Transverse colon (tissue), 4 donors: ENCODE measurements around the gene PTPRC. TPM values are rescaled to one million over a fixed set of nuclear protein-coding genes. Genes with fewer than 3 reads are reported as not detected.

Experiments used
- DNase-seq: peaks from one replicate; pipeline ENCODE4 v3.0.0-alpha.2; 2019
- H3K27ac ChIP-seq, 4 donors: fragments of 200-600 bp; sonication (generic); 2 replicates each; pipeline ENCODE4 v1.5.1; 2016 to 2018; ENCODE audit warnings: inconsistent platforms in 4 of 4
- H3K27me3 ChIP-seq: fragments of 200-600 bp; sonication (generic); 2 replicates; pipeline ENCODE4 v1.5.1; 2017; ENCODE audit warnings: inconsistent platforms
- H3K36me3 ChIP-seq, 4 donors: fragments of 200-600 bp; sonication (generic); 2 replicates each; pipeline ENCODE4 v1.5.1; 2017 to 2019; ENCODE audit warnings: inconsistent platforms in 4 of 4
- H3K4me1 ChIP-seq, 4 donors: fragments of 200-600 bp; sonication (generic); 2 replicates each; pipeline ENCODE4 v1.5.1; 2017 to 2020; ENCODE audit warnings: inconsistent platforms in 4 of 4
- H3K4me3 ChIP-seq, 4 donors: fragments of 200-600 bp; sonication (generic); 1 replicate in 1 of 4; 2 replicates in 3 of 4; pipeline versions ENCODE4 v1.5.1 to v1.6.1; 2017 to 2019; ENCODE audit warnings: inconsistent platforms in 4 of 4
- H3K9me3 ChIP-seq, 2 donors: fragments of 200-600 bp; sonication (generic); 2 replicates each; pipeline ENCODE4 v1.5.1; 2017 to 2019; ENCODE audit warnings: inconsistent platforms in 2 of 2
- CTCF ChIP-seq, 5 experiments: fragments of 200-600 bp in 3 of 5; fragments of 450-650 bp in 2 of 5; sonication (generic) in 3 of 5; IDR thresholded peaks; 1 replicate in 2 of 5; 2 replicates in 3 of 5; pipeline ENCODE4 v1.5.1; 2016 to 2017; ENCODE audit warnings: antibody characterized with exemption in 5 of 5, inconsistent platforms in 3 of 5, mild to moderate bottlenecking in 2 of 5, moderate library complexity in 1 of 5
- EP300 ChIP-seq: sonication (generic); formaldehyde crosslinking; IDR thresholded peaks from one replicate; pipeline ENCODE4 v1.6.1; 2017; ENCODE audit warnings: antibody characterized with exemption, low read depth
- POLR2A ChIP-seq: fragments of 450-650 bp; IDR thresholded peaks from one replicate; pipeline ENCODE4 v1.6.1; 2016; ENCODE audit warnings: antibody characterized with exemption, mild to moderate bottlenecking, moderate library complexity
- POLR2AphosphoS5 ChIP-seq, 3 donors: sonication (generic); formaldehyde crosslinking; IDR thresholded peaks; one replicate each; pipeline ENCODE4 v1.6.1; 2016; ENCODE audit warnings: antibody characterized with exemption in 3 of 3
- WGBS, 2 donors: methylation state at CpG; one replicate each; pipeline ENCODE4 v1.1.5; 2018; ENCODE audit warnings: low coverage in 1 of 2; 5-methylcytosine and 5-hydroxymethylcytosine counted together
- in situ Hi-C, 4 donors: fragments of 200-750 bp; cut with MboI; loops; one replicate each; pipeline versions ENCODE4 v1.15.0 to v1.15.1; 2017; ENCODE audit warnings: low sequenced_read_pairs in 3 of 4, low pct_ligation_motif_present in 1 of 4, low pct_unique_long_range_greater_than_20kb in 1 of 4
- intact Hi-C: fragments of 100-400 bp; cut with DNase I; formaldehyde crosslinking; loops from one replicate; pipeline ENCODE4 v1.15.1; 2023; ENCODE audit warnings: low total_unique reads
- total RNA-seq, 4 donors: library from RNA; depleted of rRNA; stranded (reverse); fragments of >200 nt; gene quantifications; one replicate each; pipeline ENCODE4 v1.1.0, GENCODE V29; 2016

Gene PTPRC
- total RNA-seq, 4 donors from 2014 or later: 6.4 to 50.7 (median 25.6) TPM

GRCh38 chr1:198776602-198777029, 137.8 kb downstream of the PTPRC start:
- H3K27ac ChIP-seq: peak overlapping the region; percentile 45 to 51 (median 50)
- in situ Hi-C loops: no loop called here
- no peaks in the 10 kb centered on the region for H3K36me3 ChIP-seq
- H3K9me3 ChIP-seq: no peaks in the 10 kb centered on the region
- 78 to 100% methylated on average over 4 of the region's 4 CpGs for WGBS, 2 donors
- intact Hi-C loops: no loop called here
- TF ChIP-seq POLR2AphosphoS5 (IDR thresholded peaks at IDR 0.05) (peak in 1 of 3 donors; percentile 63), CTCF (IDR thresholded peaks at IDR 0.05) (no peak), EP300 (peak; percentile 66), POLR2A (peak; percentile 32)
- DNase-seq: peak; percentile 22
- peaks cover 0 to 12% (median 0%) of the 10 kb centered on the region in 4 donors for H3K4me1 ChIP-seq
- H3K4me3 ChIP-seq: no peak overlapping the region
- no peaks in the 10 kb centered on the region for H3K27me3 ChIP-seq

GRCh38 chr1:198778049-198778448, 139.2 kb downstream of the PTPRC start:
- peak overlapping the region in 1 of 4 donors; percentile 16 for H3K27ac ChIP-seq
- DNase-seq: no peak
- no peaks in the 10 kb centered on the region for H3K9me3 ChIP-seq
- 0 to 42% methylated on average over 1 to 4 of the region's 4 CpGs for WGBS, 2 donors
- no peak overlapping the region for H3K4me3 ChIP-seq
- TF ChIP-seq CTCF (IDR thresholded peaks at IDR 0.05) (no peak), POLR2A (no peak), EP300 (no peak), POLR2AphosphoS5 (IDR thresholded peaks at IDR 0.05) (no peak)
- in situ Hi-C loops: no loop called here
- H3K36me3 ChIP-seq: no peaks in the 10 kb centered on the region
- H3K27me3 ChIP-seq: no peaks in the 10 kb centered on the region
- H3K4me1 ChIP-seq: peaks cover 0 to 12% (median 0%) of the 10 kb centered on the region in 4 donors
- intact Hi-C loops: no loop called here

GRCh38 chr1:198780376-198780775, 141.5 kb downstream of the PTPRC start:
- WGBS, 2 donors: 38 to 46% methylated on average over 1 of the region's 1 CpG
- H3K27me3 ChIP-seq: no peaks in the 10 kb centered on the region
- TF ChIP-seq POLR2AphosphoS5 (IDR thresholded peaks at IDR 0.05): no peak
- TF ChIP-seq EP300: no peak
- TF ChIP-seq CTCF (IDR thresholded peaks at IDR 0.05): no peak
- no peak for TF ChIP-seq POLR2A
- no peak overlapping the region for H3K27ac ChIP-seq
- no peak for DNase-seq
- H3K9me3 ChIP-seq: no peaks in the 10 kb centered on the region
- in situ Hi-C loops (no loop called here), intact Hi-C loops (no loop called here)
- no peak overlapping the region for H3K4me3 ChIP-seq
- H3K4me1 ChIP-seq: peaks cover 0 to 12% (median 0%) of the 10 kb centered on the region in 4 donors
- no peaks in the 10 kb centered on the region for H3K36me3 ChIP-seq

GRCh38 chr1:198788561-198789064, 149.8 kb downstream of the PTPRC start:
- no peak for TF ChIP-seq POLR2AphosphoS5 (IDR thresholded peaks at IDR 0.05)
- no peak for TF ChIP-seq CTCF (IDR thresholded peaks at IDR 0.05)
- no peak for TF ChIP-seq EP300
- TF ChIP-seq POLR2A: no peak
- H3K27ac ChIP-seq: no peak overlapping the region
- H3K4me3 ChIP-seq: no peak overlapping the region
- H3K36me3 ChIP-seq: no peaks in the 10 kb centered on the region
- H3K27me3 ChIP-seq: no peaks in the 10 kb centered on the region
- no peak for DNase-seq
- no peaks in the 10 kb centered on the region for H3K9me3 ChIP-seq
- intact Hi-C loops: no loop called here
- H3K4me1 ChIP-seq: no peaks in the 10 kb centered on the region
- WGBS, 2 donors: 45 to 47% methylated on average over 2 to 3 of the region's 3 CpGs
- in situ Hi-C loops: no loop called here
